Measurements from ENCODE around the gene GPATCH4. TPM values are rescaled to one million over a fixed set of nuclear protein-coding genes. Genes with fewer than 3 reads are reported as not detected.

Gene GPATCH4
- total RNA-seq, 4 donors from 2014 or later, result 30.2 to 77.5 (median 35.5) TPM

GRCh38 chr1:156627313-156627880, 26.1 kb upstream of the GPATCH4 start:
- no peak for TF ChIP-seq CTCF (IDR thresholded peaks at IDR 0.05)
- DNase-seq (ENCODE audit: low spot score) (no peak), ATAC-seq (ENCODE audit: low FRiP score) (no peak)

GRCh38 chr1:156626079-156626438, 24.8 kb upstream of the GPATCH4 start:
- no peak for TF ChIP-seq CTCF (IDR thresholded peaks at IDR 0.05)
- DNase-seq (ENCODE audit: low spot score), result no peak

DNA sequence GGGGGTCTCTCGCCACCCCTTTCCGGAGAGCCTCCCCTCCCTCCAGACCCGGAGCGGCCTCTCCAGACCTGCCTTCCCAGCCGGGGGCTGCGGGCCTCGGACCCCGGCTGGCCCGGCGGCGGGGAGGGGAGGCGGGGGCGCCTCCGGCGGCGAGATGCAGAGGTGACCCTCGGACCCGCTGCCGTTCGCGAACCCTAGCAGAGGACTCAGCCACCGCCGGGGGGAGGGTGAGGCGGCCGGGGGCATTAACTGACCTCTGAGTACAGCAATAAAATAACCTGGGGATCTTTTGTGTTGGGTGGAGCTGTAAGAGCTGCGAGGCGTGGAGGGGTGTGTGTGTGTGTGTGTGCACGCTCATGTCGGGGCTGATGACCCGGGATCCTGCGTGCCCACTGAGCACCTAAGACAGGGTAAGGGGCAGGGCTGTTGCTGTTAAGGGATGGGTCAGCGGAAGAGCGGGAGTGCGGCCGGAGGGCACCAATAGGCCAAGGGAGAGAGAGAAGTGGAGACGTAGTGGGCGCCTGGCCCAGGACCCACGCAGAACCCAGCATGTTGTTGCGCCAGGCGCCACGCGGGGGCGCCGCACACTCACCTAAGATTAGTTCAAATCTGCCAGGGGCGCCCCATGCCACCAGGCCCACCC, 24.3 kb upstream of the GPATCH4 start:
- DNase-seq (ENCODE audit: low spot score) (peak; percentile 56), ATAC-seq (ENCODE audit: low FRiP score) (peak; percentile 67)
- peak in 1 of 3 donors; percentile 61 for TF ChIP-seq CTCF (IDR thresholded peaks at IDR 0.05)

More at GRCh38 chr1:156626079-156626438, 24.8 kb upstream of the GPATCH4 start:
- no peak for ATAC-seq (ENCODE audit: low FRiP score)

- ATAC-seq (ENCODE audit: low FRiP score), result no peak
- DNase-seq (ENCODE audit: low spot score), result no peak
- TF ChIP-seq CTCF (IDR thresholded peaks at IDR 0.05), result no peak
Observed at GRCh38 chr1:156624814-156625435, 23.6 kb upstream of the GPATCH4 start.

- no peak for TF ChIP-seq CTCF (IDR thresholded peaks at IDR 0.05)
- DNase-seq (ENCODE audit: low spot score), result no peak
- ATAC-seq (ENCODE audit: low FRiP score), result peak; percentile 39
Observed at GRCh38 chr1:156623946-156624813, 22.9 kb upstream of the GPATCH4 start.

GRCh38 chr1:156622581-156623297, 21.5 kb upstream of the GPATCH4 start:
- TF ChIP-seq CTCF (IDR thresholded peaks at IDR 0.05), result no peak
- DNase-seq (ENCODE audit: low spot score) (no peak), ATAC-seq (ENCODE audit: low FRiP score) (no peak)

All from omental fat pad (tissue), 4 donors.